ELF-1 (cell line): ENCODE results near the gene RINL.
A peak's percentile ranks its signal among the peaks of the same experiment; 100 is the strongest.
"Not testable (repeated sequence)": the region's sequence is repeated elsewhere in the genome, so short reads cannot be mapped to it uniquely, and the experiment has no call there.

Experiments
- DNase-seq: peaks from one replicate; pipeline ENCODE4 v3.0.0-alpha.2; 2016; ENCODE audit warnings: low read depth, low spot score

Gene RINL

DNA sequence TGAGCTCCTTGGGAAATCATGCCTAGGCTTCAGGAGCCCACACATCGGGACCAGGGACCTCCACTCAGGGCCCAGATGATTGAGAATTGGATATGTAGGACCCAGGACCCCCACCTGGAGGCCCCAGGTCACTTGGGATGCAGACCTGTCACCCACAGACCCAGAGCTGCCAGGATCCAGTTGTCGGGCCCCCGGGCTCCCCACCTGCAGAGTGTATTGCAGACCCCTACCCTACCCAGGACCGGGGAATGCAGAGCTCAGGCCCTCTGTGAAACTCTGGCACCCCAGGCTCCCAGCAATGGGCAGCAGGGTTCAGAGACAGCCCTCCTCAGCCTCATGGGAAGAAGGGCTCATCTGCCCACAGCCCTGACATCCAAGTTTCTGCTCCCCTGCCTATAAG lies 27.5 kb upstream of the RINL start:
- no peak for DNase-seq

DNA sequence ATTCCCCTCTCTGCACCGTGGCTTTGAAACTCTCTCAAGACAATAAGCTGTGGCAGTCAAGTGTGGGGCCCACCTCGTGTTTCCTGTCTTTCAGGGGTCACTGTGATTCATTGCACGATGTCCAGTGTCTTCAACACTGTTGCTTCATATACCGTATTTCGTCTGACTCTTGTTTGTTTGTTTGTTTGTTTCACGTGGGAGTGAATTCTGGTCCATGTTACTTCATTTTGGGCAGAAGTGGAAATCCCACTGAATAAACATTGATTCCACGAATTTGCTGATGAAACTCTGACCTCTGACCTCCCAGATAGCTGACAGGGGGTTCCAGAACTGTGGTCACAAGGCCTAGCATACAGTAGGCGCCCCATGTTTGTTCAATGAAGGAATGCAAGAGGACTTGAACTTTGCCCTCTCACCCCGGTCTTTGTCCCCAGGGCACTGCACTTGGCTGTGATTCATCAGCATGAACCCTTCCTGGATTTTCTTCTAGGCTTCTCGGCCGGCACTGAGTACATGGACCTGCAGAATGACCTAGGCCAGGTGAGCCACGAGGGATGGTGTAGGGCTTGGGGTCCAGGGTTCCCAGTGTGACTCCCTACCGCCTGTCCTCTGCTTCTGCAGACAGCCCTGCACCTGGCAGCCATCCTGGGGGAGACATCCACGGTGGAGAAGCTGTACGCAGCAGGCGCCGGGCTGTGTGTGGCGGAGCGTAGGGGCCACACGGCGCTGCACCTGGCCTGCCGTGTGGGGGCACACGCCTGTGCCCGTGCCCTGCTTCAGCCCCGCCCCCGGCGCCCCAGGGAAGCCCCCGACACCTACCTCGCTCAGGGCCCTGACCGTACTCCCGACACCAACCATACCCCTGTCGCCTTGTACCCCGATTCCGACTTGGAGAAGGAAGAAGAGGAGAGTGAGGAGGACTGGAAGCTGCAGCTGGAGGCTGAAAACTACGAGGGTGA lies 26.8 kb upstream of the RINL start:
- DNase-seq: no peak

DNA sequence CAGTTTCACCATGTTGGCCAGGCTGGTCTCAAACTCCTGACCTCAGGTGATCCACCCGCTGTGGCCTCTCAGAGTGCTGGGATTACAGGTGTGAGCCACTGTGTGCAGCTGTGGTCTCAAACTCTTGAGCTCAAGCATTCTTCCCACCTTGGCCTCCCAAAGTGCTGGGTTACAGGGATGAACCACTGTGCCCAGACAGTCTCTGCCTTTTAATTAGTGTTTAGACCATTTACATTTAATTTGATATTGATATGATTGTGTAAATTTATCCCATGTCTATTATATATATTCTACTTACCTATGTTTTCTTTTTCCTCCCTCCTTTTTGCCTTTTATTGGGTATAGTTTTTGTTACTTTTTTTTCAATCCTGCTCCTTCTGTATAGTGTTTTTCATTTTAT lies 23.6 kb upstream of the RINL start:
- no peak for DNase-seq

DNA sequence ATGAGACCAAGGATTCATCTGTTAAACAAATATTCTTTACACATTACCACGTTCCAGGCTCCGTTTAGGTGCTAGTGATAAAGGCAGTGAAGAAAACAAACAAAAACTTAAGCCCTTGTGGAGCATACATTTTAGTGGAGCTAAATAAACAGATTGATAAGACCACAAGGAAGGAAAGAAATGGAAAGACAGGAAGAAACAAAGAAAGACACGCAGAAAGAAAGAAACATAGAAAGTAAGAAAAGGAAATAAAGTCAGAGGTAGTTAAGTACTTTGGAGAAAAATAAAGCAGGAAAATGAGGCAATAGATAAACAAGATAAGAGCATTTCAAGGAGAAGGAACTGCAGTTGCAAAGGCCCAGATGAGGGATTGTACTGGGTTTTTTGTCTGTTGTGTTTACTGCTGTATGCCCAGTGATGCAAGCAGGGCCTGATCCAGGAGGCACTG lies 22.7 kb upstream of the RINL start:
- no peak for DNase-seq

DNA sequence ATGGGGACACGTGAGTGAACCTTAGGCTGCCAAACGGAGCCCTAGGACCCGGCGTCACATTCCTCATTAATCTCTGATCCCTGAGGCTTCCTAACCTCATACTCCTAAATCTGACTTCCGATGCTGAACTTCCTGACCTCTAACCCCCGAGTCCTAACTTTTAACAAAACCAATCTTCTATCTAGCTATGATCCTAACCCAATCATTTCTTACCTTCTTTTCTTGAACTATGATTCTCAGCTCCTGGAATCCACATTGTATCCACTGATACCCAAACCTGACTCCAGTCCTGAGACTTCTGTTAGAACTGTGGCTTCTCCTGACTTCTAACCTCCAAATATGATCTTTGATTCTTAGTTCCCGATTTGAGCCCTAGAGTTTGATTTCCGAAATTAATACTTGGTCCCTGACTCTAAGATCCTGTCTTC lies 22.1 kb upstream of the RINL start:
- DNase-seq: no peak

DNA sequence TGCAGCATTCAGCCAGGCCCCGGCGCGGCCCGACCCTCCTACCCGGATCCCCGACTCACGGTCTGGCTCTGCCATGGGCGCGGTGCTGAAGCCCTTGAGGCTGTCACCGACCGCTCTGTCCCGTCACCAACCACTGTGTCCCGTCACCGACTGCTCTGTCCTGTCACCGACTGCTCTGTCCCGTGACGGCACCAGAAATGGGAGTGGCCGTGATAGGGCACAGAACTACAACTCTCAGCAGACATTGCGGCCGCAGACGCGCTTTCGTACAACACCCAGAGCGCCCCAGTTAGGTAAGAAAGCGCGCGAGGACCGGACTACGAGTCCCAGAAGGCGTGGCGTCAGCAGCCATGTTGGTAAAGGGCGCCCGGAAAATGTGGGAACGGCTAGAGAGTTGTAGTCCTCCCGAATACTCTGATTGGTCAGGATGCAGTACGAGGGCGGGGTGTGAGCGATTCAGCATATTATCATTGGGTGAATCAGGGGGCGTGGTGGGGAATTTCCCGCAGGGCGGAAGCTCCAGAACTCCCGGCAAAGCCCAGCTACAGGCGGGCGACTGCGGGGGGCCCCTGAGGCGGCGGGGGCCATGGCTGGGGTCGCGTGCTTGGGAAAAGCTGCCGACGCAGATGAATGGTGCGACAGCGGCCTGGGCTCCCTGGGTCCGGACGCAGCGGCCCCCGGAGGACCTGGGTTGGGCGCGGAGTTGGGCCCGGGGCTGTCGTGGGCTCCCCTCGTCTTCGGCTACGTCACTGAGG lies 21.5 kb upstream of the RINL start, which contains the start of the genes NFKBIB and SIRT2:
TSS of gene NFKBIB (plus strand) at position 523 of the 755 bp plus-strand sequence. CDS start at position 587, 64 bp downstream.
TSS of gene SIRT2 (minus strand) at position 172 of the 755 bp plus-strand sequence. CDS start at position 75, 97 bp downstream.
- peak; percentile 100 for DNase-seq

DNA sequence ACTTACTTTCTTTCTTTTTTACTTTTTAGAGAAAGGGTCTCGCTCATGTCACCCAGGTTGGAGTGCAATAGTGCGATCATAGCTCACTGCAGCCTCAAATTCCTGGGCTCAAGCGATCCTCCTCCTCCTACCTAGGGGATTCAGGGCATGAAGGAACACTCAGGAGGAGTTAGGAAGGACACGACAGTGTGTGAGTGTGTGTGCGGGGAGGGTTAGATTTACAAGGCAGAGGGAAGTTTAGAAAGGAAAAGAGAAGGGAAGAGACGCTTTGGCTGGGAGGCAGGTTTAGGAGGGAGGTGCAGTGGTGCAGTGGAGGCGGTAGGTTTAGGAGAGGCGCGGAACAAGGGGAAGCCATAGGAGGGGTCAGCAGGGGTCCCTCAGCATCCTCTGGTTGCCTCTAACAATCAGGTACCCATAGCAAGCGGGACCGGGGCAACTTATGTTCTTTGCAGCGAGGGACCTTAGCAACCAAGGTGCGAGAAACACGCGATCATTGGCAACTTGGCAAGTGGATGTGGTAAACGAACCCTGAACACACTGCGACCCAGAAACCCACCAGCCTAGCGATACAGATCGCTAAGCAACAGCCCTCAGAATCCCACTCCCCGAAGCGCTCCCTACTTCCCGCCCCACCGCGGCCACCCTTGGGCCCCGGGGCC lies 20.8 kb upstream of the RINL start:
- no peak for DNase-seq

DNA sequence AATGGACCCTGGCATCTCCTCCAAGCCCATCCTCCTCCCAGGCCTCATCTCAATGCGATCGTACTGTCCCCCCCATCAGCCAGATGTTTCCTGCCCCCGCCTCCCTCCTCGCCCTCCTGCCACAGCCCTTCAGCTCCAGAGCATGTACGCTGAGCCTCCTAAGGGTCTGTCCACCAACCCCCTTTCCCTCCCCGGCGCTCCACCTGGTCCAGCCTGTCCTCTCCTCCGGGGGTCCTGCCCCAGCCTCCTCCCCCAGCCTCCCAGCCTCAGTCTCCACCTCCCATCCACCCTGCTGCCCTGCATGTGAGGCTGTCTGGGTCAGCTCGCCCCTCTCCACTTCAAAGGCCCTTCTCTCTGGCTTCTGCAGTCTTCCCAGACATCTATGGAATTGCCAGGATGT lies 16.9 kb upstream of the RINL start:
- no peak for DNase-seq

DNA sequence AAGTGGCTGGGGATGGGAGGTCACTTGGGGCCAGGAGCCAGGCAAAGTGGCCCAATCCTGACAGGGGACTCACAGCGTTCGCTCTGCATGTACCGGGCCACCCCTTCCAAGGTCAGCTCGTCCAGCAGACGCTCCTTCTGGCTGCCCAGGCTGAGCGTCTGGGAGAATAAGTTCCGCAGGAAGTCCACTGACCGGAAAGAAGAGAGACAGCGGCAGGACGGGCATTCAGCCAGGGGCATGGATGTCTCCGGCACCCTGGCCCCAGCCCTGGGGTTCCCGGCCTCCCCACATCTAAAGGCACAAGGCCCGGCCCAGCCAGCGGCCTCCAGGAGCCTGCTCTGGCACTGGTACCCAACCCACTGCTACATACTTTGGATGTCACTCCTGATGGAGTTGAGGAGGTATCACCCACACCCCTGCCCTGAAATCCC lies 15.3 kb upstream of the RINL start:
- no peak for DNase-seq

DNA sequence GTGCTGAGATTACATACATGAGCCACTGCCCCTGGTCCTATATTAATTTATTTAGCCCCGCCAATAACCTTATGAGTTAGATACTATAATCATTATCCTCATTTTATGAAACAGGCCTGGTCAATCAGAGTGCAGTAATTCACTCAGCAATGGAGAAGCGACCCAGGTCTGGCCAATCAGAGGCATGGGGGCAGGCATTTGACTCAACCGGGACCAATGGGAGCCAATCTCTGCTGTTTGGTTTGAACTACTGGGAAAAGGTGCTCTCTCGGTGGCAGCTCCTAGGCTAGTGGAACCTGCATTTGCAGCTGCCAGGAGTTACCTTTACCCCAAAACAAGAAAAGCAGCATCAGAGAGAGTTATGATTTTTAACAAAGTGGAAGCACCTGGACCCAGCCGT lies 14.8 kb upstream of the RINL start:
- DNase-seq: no peak

DNA sequence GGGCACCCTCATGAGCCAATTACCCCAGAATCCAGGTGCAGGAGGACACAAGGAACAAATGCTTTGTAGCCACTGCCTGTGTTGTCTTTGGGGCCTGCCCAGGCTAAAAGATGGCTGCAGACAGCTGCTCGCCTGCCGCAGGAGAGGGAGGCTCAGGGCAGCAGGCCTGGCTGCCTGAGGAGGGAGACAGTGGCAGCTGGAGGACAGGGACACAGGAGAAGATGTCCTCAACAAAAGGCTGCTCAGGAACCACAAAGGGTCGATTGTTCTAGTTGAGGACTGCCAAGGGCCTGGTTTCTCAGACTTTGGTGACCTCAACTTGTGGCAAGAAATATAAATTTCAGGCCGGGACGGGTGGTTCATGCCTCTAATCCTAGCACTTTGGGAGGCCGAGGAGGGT lies 13.7 kb upstream of the RINL start:
- no peak for DNase-seq

DNA sequence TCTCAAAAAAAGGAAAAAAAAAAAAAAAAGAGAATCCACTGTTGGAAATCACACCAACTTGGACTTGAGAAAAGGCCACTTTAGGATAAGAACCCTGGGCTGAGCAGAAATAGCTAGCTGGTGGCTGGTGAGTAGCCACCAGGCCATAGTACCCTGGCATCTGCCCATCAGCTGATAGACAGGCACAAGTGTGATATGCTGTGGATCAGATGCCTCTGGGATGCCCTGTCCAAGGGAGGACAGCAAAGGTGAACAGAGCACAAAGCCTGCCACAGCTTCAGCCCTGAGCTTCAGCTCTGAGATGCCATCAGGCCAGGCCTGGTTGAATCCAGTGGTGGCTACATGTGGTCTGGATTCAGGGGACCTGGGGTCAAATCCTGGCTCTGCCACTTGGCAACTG lies 12.6 kb upstream of the RINL start:
- DNase-seq: no peak

DNA sequence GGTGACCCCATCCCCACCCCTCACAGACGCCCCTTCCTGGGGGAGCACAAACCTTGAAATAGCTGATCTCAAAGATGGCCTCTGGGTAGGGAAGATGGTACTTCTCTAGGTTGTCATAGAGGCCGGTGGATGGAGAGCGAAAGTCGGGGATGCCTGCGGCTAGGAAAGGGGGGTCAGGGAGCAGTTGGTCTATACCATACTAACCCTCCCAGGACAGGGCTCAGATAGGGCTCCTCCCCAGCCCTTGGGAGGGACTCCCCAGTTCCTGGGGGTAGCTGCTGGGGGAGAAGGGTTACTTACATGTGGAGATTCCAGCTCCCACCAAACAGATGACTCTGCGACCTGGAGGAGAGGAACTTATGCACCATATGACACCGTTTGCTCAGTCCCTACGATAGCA lies 11.7 kb upstream of the RINL start:
- DNase-seq: no peak

DNA sequence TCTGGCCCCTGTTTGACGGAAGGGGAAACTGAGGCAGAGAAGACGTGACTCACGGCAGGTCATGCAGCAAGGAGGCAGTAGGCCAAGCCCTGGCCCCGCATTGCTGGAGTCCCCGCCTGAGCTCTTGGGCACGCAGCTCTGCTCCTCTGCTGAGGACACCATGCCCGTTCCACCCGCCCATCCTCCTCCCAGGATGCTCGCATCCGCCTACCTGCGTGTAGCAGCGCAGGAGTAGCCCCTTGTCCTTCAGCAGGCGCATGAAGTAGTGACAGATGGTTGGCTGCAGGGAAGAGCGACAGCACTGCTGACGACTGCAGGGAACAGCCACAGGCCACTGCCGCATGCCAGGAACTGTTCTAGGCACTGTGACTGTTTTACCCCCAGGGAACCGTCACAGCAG lies 10.8 kb upstream of the RINL start:
- DNase-seq: no peak

DNA sequence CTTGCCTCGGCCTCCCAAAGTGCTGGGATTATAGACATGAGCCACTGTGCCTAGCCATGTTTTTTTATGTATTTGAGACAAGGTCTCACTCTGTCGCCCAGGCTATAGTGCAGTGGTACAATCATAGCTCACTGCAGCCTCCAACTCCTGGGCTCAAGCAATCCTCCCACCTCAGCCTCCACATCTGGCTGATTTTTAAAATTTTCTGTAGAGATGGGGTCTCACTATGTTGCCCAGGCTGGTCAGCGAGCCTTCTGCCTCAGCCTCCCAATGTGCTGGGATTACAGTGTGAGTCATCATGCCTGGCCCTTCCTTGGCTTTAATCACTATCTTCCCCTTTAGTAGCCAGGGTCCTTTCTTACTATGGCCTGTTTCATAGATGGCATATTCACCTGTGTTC lies 6.6 kb upstream of the RINL start:
- not testable (repeated sequence) for DNase-seq

DNA sequence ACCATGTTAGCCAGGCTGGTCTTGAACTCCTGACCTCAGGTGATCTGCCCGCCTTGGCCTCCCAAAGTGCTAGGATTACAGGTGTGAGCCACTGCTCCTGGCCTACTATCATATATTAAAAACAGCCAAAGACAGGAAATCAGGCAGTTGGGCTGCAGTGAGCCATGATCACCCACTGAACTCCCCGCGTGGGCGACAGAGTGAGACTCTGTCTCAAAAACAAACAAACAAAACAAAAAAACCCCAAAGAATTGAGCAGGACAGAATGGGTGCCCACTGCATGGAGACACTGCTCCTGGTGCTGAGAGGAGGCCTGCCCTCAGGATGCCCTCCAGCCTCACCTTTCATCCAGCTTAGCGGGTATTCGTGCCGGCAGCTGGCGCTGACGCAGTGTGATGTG lies 5.2 kb upstream of the RINL start:
- no peak for DNase-seq

DNA sequence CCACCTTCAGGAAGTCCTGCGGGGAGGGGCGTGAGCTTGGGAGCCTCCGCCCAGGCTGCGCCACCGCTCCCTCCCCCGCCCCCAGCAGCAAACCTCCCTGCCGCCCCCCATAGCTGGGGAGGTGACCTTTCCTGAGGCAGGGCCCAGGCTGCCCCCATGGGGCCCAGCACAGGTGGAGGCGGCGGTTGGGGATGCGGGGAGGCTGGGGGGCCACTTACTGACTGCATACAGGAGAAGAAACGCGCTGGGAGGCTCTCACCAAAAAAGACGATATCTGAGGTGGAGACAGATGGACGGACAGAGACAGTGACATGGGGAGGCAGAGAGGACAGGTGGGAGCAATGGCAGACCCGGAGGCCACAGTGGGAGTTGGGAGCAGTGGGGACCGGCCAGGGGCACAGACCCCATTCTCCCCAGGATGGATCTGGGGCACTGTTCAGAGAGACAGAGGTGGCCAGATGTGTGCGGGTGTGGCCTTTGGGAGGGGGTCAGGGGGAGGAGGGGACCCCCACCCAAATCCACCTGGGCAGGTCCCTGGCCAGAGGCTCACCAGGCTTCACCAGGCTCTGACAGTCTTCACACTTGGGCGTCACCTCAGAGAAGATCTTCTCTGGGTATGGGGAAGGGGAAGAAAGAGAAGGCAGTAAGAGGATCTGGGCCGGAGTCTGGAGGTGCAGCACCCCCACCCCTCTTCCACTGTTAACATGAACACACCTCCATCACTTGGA lies 3.0 kb upstream of the RINL start:
- DNase-seq: no peak

DNA sequence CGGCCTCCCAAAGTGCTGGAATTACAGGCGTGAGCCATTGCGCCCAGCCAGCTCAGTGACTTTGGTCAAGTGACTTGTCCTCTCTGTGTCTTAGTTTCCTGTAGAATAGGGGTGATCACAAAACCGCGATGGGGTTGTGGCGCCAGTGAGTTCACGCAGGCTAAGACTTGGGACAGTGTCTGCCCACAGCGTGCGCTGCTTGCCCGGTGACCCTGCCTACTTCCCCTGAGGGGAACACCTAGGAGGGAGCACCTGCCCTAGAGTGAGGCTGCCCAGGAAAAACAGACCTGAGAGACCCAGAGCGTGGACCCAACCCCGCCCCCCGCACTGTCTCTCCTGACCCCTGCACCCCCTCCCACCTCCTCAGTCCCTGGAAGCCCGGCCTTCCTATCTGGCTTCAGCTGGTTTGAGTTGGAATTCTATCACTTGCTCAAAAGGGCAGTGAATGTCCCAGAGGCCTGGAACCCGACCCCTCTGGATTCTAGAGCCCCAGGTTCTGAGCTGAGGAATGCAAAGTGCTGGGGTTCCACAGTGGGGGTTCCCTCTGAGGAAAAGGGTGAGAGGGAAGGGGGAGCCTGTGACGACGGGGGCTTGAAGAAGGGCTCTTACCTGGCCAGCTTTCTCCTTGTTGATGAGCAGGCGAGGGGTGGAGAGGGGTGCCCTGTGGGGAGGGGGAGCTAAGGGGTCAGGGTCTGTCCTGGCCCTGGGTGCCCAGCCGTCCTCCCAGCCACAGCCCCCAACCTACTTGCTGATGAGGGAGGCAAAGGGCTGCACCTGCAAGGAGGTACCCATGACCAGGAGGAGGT lies 2.2 kb upstream of the RINL start:
- DNase-seq: peak; percentile 42

DNA sequence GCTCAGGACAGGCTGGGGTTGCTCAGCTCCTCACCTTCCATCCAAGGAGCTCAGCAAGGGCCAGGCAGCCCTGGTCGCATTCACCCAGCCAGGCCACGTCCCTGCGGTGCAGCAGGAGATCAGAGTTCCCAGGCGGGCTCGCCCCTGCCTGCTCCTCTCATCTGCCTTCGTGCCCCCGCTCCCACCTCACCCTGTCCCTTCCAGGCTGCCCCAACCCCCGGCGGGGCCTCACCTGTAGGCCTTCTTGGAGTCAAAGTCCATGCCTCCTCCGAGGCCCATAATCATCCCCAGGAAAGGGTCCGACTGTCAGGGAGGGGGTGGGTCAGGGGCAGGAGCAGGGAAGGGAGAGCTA lies 1.3 kb upstream of the RINL start:
- DNase-seq: no peak

DNA sequence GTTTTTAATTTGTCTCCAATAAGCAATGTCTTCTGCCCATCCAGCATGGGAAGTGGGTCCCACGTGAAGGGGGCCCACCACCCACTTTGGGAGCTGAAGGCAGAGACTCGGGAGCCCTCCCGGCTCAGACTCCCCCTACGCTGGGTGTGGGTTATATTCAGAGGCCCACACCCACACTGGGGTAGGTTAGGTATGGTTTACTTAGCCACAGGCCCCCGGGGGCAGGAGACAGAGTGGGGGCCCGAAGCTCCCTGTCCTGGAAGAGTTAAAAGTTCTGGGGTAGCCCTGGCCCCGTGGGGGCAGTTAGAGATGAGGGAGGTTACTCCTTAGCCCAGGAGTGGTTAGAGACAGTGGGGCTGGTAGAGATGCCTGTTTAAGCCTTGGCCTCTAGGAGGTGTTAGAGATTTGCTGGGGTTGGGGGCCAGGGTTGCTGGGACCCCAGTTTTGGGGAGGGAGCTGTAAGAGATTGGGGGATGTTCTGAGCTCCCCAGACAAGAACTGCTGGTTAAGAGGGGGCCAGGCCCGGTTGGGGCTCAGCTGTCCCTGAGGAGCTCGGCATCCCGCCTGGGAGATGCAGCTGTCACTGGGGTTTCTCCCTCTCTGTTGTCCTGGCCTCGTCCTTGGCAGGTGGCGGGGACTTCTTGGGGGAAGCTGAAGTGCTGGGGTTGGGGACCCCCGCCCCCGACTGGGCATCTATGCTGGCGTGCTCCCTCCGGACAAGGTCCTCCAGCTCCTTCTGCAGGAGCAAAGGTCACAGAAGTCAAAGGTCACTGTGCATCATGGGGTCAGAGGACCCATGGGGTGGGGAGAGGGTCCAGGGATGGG lies 712 bp upstream of the RINL start:
- DNase-seq: no peak
